ENCODE data around the gene COX10. TPM values are rescaled to one million over a fixed set of nuclear protein-coding genes. Genes with fewer than 3 reads are reported as not detected.

The COX10 gene
- total RNA-seq, 2 experiments from 2014 or later: 22.0 to 32.5 TPM

DNA sequence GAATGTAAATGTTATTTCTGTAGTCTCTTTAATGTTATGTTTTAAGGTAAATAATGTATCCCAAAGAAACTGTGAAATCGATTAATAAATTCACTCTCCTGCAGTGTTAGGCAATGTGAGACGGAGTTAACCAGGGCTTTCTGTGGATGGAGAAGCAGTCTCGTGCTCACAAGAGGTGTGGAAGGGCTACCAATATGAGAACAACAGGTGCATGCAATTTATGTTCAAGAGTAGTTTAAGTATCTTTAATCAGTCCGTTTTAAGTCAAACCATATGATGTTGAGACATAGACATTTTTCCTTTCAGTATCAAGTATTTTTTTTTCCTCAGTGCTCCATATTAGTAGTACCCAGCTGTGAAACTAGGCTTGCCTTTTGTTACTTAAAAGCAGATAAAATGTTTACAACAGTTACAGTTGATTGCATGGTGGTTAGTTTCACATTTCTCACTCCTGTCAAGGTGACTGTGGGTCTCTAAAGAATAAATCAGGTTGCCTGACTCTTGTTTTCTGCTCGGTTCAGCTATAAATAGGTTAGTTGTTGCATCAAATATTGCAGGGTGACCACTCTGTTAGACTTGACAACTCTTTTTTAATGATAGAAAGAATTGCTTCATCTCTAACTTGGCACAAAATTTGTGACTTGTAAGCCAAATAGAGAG, 54.4 kb downstream of the COX10 start:
- Mint-ChIP-seq H3K36me3 (ENCODE audit: low read depth) (peaks cover 16% of the 10 kb centered on the region), H3K4me3 (no peak overlapping the region), H3K27me3 (no peaks in the 10 kb centered on the region), H3K4me1 (peaks cover 65% of the 10 kb centered on the region), H3K9me3 (ENCODE audit: low read depth) (peaks cover 15% of the 10 kb centered on the region), H3K27ac (no peak overlapping the region)
- ATAC-seq (no peak), DNase-seq (no peak)
- ChIA-PET POLR2A (no interaction called here), CTCF (interaction anchor here (0.6 to 1.6 kb wide), 4 partner anchors 9 to 946 kb away, joined by 3 to 6 read pairs (median 3); no protein-coding TSS in a partner anchor)
- intact Hi-C loops (cut with DNase I, micrococcal nuclease): no loop called here

DNA sequence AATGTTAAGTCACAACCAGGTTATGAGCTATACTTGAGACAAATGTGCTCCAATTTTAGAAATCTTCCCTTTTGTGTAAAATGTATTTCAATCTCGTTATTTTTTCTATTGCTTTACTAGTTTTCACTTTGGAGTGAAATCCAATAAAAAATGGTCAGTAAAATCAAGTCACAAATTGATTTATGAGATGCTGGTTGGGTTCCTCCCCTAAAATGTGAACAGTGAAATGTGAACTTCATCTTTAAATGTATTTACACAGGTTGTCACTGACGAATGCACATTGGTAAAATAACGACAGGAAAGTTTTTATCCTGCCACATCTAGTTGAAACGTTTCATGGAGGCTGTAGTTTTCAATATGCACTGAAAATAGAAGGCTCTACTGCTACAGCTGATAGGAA, 55.5 kb downstream of the COX10 start:
- Mint-ChIP-seq H3K36me3 (ENCODE audit: low read depth) (peaks cover 11% of the 10 kb centered on the region), H3K9me3 (ENCODE audit: low read depth) (peaks cover 11% of the 10 kb centered on the region), H3K4me1 (peaks cover 57% of the 10 kb centered on the region), H3K27ac (peak overlapping the region; percentile 2), H3K27me3 (no peaks in the 10 kb centered on the region), H3K4me3 (no peak overlapping the region)
- ATAC-seq (no peak), DNase-seq (no peak)
- CTCF ChIA-PET: interaction anchor here (0.6 to 1.7 kb wide), 5 partner anchors 8 to 78 kb away, joined by 3 to 4 read pairs (median 3); no protein-coding TSS in a partner anchor
- POLR2A ChIA-PET: no interaction called here
- intact Hi-C loops (cut with DNase I, micrococcal nuclease): no loop called here

DNA sequence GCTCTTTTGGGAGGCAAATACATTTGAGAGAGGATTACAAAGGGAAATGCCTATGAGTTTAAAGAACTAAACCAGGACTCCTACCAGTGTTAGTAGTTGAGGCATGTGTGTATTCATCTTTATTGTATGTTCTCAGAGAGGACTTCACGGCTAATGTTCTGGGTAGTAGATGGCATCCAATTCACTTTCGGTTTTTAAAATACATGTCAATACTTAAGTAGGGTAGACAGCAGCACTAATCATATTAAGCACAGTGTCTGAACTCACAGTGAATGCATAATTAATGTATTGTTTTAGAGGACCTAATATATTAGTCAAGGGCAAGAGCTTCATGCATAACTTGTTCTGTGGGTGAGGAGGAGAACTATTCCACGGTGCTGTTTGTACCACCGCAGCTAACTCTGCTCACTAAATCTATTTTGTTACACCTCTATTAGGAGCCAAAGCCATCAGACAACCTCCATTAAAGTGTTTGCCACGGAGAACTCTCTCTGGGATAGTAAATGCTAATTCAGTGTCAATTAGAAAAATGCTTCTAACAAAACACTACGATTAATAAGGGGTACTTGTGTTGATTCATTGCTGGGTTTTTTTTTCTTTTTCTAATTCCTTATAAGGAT, 56.3 kb downstream of the COX10 start:
- H3K27ac Mint-ChIP-seq: no peak overlapping the region
- ChIA-PET POLR2A (no interaction called here), CTCF (interaction anchor here (0.6 to 1.7 kb wide), 5 partner anchors 10 to 1028 kb away, joined by 3 to 4 read pairs (median 3); no protein-coding TSS in a partner anchor)
- H3K27me3 Mint-ChIP-seq: no peaks in the 10 kb centered on the region
- intact Hi-C loops (cut with DNase I, micrococcal nuclease): no loop called here
- peaks cover 51% of the 10 kb centered on the region for H3K4me1 Mint-ChIP-seq
- ATAC-seq (no peak), DNase-seq (no peak)
- peaks cover 6% of the 10 kb centered on the region for H3K9me3 Mint-ChIP-seq (ENCODE audit: low read depth)
- H3K4me3 Mint-ChIP-seq: no peak overlapping the region
- H3K36me3 Mint-ChIP-seq (ENCODE audit: low read depth): peaks cover 4% of the 10 kb centered on the region

DNA sequence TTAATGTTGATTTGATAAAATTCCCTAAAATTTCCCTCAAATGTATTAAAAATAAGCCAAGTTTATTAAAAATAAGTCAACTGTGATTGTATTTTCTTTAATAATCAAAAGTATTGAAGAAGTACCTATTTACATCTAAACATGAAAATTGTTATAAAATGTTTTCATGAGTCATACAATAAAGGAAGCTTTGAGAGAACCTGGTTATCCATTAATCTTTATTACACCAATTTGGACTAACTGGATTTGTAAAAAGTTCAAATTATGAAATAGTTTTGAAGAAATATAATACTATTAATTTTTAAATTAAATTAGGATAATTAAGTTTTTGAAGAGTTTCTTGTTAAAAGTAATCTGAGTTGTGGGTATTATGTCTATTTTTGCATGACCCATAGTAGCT, 63.8 kb downstream of the COX10 start:
- Mint-ChIP-seq H3K36me3 (ENCODE audit: low read depth) (peaks cover 1% of the 10 kb centered on the region), H3K27ac (no peak overlapping the region), H3K4me3 (no peak overlapping the region), H3K27me3 (no peaks in the 10 kb centered on the region), H3K9me3 (ENCODE audit: low read depth) (peaks cover 3% of the 10 kb centered on the region), H3K4me1 (peaks cover 20% of the 10 kb centered on the region)
- ATAC-seq (no peak), DNase-seq (no peak)
- CTCF ChIA-PET: interaction anchor here (0.9 to 1.8 kb wide), 2 partner anchors 8 to 10 kb away, joined by 3 to 6 read pairs; no protein-coding TSS in a partner anchor
- intact Hi-C loops (cut with DNase I, micrococcal nuclease): no loop called here
- POLR2A ChIA-PET: no interaction called here

DNA sequence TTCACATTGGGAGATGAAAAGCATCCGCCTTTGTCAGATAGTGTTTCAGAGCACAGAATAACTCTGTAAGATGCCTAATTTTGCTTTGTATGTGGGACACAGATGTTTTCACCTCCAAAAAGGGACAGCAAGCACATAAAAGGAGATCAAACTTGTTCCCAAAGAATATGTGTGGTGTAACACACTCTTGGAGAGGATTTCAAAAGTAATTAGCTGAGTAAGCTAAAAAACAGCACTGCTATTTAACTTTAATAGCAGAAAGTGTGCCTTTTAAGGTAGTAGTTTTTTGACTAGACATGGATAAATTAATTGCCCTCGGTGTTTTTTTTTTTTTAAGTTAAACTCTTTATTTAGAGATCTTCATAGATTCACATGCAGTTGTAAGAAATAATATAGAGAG, 65.2 kb downstream of the COX10 start:
- CTCF ChIA-PET: interaction anchor here (0.7 kb wide), 1 partner anchor 147 kb away, joined by 3 read pairs; no protein-coding TSS in a partner anchor
- peaks cover 1% of the 10 kb centered on the region for H3K36me3 Mint-ChIP-seq (ENCODE audit: low read depth)
- no peak overlapping the region for H3K4me3 Mint-ChIP-seq
- DNase-seq (no peak), ATAC-seq (no peak)
- H3K4me1 Mint-ChIP-seq: peaks cover 17% of the 10 kb centered on the region
- H3K9me3 Mint-ChIP-seq (ENCODE audit: low read depth): peaks cover 3% of the 10 kb centered on the region
- H3K27ac Mint-ChIP-seq: no peak overlapping the region
- no peaks in the 10 kb centered on the region for H3K27me3 Mint-ChIP-seq
- POLR2A ChIA-PET: interaction anchor here (1.1 kb wide), 1 partner anchor 55 kb away, joined by 3 read pairs; no protein-coding TSS in a partner anchor
- intact Hi-C loops (cut with DNase I, micrococcal nuclease): no loop called here

DNA sequence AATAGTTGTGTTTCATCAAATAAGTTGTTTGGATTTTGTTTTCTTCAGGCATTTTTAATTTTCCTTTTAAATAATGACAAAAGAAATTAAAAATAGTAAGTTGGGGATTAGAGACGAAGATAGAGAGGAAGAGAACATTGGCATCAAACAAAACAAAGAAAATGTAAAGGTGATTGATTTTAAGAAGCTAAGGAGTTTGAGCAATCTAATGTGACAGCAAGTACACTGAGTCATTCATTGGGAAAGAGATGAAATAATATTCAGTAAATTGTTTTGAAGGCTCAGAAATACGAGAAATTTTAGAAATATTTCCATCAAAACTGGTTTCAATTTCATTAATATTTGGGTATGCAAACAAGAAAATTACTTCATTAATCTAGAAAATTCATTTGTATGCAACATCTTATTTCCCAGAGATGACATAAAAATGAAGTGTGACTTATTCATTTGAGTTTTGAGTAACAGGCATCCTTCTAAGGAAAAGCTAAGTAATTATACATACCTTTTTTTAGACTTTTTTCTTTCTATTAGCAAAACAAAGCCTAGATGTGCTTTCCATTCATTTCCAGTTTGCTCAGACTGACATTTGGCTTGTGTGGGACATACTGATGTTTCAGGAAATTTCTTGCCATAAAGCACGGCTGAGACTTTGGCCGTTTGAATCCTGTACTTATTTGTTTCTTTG, 66.7 kb downstream of the COX10 start:
- H3K4me1 Mint-ChIP-seq: peaks cover 13% of the 10 kb centered on the region
- no peaks in the 10 kb centered on the region for H3K9me3 Mint-ChIP-seq (ENCODE audit: low read depth)
- ATAC-seq (peak; percentile 47), DNase-seq (no peak)
- POLR2A ChIA-PET: no interaction called here
- peaks cover 1% of the 10 kb centered on the region for H3K36me3 Mint-ChIP-seq (ENCODE audit: low read depth)
- H3K27me3 Mint-ChIP-seq: no peaks in the 10 kb centered on the region
- H3K4me3 Mint-ChIP-seq: no peak overlapping the region
- CTCF ChIA-PET: interaction anchor here (0.5 to 1.4 kb wide), 2 partner anchors 11 to 60 kb away, joined by 3 to 4 read pairs; no protein-coding TSS in a partner anchor
- peak overlapping the region; percentile 37 for H3K27ac Mint-ChIP-seq
- intact Hi-C loops (cut with DNase I, micrococcal nuclease): no loop called here

DNA sequence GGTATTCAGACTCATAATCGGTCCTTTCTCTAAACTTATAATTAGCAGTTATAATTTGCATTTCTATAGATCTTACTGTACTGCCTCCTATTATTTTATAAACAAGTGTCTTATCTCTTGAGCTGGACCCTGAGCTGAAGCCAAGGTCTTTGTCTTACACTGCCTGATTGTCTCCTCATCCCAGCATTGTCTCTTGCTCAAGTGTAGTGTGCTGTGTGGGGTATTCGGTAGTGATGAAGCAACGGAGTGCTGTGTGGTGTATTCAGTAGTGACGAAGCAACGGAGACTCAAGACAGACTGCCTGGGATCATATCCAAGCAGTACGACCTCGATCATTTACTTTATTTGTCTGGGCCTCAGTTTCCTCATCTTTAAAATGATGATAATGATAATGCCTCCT, 69.3 kb downstream of the COX10 start:
- no peak overlapping the region for H3K4me3 Mint-ChIP-seq
- H3K4me1 Mint-ChIP-seq: peaks cover 21% of the 10 kb centered on the region
- CTCF ChIA-PET: no interaction called here
- no peaks in the 10 kb centered on the region for H3K27me3 Mint-ChIP-seq
- DNase-seq (no peak), ATAC-seq (no peak)
- POLR2A ChIA-PET: no interaction called here
- H3K36me3 Mint-ChIP-seq (ENCODE audit: low read depth): no peaks in the 10 kb centered on the region
- intact Hi-C loops (cut with DNase I, micrococcal nuclease): no loop called here
- H3K27ac Mint-ChIP-seq: no peak overlapping the region
- no peaks in the 10 kb centered on the region for H3K9me3 Mint-ChIP-seq (ENCODE audit: low read depth)

DNA sequence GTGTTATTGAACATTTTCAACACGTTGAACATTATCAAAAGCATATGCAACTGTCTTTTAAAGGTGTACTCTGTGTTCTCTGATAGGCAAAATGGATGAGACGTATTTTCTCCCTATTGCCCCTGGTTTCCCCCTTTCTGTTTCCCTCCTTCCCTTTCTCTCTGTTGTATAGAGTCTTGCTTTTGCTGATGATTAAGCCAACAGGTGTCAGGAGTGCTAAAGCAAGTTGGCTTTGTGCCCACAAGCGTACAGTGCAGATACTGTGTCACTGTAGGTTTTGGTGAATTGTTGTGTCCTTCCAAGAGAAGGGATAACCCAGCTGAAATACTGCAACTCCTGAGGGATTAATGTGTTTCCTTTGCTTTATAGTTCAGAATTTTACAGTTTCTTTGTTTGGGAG, 74.4 kb downstream of the COX10 start:
- ChIA-PET CTCF (no interaction called here), POLR2A (no interaction called here)
- Mint-ChIP-seq H3K4me3 (no peak overlapping the region), H3K36me3 (ENCODE audit: low read depth) (peaks cover 6% of the 10 kb centered on the region), H3K27ac (no peak overlapping the region), H3K4me1 (peaks cover 13% of the 10 kb centered on the region), H3K9me3 (ENCODE audit: low read depth) (peaks cover 5% of the 10 kb centered on the region), H3K27me3 (no peaks in the 10 kb centered on the region)
- intact Hi-C loops (cut with DNase I, micrococcal nuclease): no loop called here
- ATAC-seq (no peak), DNase-seq (no peak)

DNA sequence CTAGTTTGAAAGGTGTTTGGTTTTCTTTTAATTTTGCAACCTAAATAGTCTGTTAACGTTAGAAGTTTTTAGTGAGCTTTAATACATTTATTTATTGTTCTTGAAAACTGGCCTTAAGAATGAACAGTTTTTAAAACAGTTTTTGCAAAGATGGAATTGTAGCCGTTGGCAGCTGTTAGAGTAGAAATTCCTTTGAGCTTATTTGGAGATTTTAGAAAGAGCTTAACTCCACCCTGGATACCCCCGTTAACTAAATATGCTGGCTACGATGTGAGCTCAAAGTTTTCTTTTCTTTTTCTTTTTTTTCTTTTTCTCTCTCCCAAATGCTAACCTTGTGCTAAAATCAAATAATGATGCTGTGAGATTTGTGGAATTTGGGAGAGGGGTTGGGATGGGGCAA, 75.2 kb downstream of the COX10 start:
- Mint-ChIP-seq H3K36me3 (ENCODE audit: low read depth) (peaks cover 6% of the 10 kb centered on the region), H3K27ac (no peak overlapping the region), H3K27me3 (no peaks in the 10 kb centered on the region), H3K9me3 (ENCODE audit: low read depth) (peaks cover 5% of the 10 kb centered on the region), H3K4me3 (no peak overlapping the region), H3K4me1 (peaks cover 15% of the 10 kb centered on the region)
- POLR2A ChIA-PET: no interaction called here
- CTCF ChIA-PET: no interaction called here
- ATAC-seq (no peak), DNase-seq (no peak)
- intact Hi-C loops (cut with DNase I, micrococcal nuclease): no loop called here

DNA sequence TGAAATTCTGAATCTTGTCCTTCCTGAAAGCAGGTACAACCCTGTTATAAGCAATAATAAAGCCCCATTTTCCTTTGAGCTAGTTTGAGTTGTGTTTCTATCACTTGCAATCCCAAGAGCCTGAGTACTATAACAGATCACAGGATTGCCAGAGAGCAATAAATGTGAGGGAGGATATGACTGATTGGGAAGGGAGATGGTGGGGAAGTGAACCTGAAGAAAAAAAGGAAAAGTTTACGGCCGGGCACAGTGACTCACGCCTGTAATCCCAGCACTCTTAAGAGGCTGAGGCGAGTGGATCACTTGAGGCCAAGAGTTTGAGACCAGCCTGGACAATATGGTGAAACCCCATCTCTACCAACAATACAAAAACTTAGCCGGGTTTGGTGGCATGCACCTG, 80.4 kb downstream of the COX10 start:
- Mint-ChIP-seq H3K36me3 (ENCODE audit: low read depth) (peaks cover 12% of the 10 kb centered on the region), H3K9me3 (ENCODE audit: low read depth) (peaks cover 11% of the 10 kb centered on the region)

DNA sequence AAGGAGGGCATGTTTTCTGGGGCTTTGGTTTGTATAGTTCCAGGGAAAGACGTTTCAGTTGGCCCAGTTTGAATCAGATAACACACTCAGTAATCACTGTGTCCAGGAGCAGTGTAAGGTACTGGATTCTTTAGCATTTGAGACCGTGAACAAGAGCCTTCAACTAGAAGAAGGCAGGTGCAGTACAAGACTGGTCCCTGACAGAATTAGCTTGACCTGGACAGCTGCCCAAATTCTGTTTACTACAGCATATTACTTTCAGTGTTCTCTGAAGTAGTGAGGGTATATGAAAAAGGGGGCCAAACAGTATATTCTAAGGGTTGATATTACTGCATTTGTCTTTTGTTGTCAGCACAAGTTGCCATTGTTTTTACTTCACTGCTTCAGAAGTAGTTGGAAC, 81.3 kb downstream of the COX10 start:
- ChIA-PET CTCF (interaction anchor here (0.6 kb wide), 1 partner anchor 152 kb away, joined by 3 read pairs; no protein-coding TSS in a partner anchor), POLR2A (no interaction called here)
- peaks cover 6% of the 10 kb centered on the region for H3K9me3 Mint-ChIP-seq (ENCODE audit: low read depth)
- intact Hi-C loops (cut with DNase I, micrococcal nuclease): no loop called here
- peaks cover 18% of the 10 kb centered on the region for H3K4me1 Mint-ChIP-seq
- DNase-seq (no peak), ATAC-seq (no peak)
- H3K27ac Mint-ChIP-seq: no peak overlapping the region
- peaks cover 12% of the 10 kb centered on the region for H3K36me3 Mint-ChIP-seq (ENCODE audit: low read depth)
- H3K4me3 Mint-ChIP-seq: no peak overlapping the region
- no peaks in the 10 kb centered on the region for H3K27me3 Mint-ChIP-seq

More for the DNA sequence above, 80.4 kb downstream of the COX10 start:
- H3K4me1 Mint-ChIP-seq: peaks cover 18% of the 10 kb centered on the region
- ChIA-PET CTCF (no interaction called here), POLR2A (no interaction called here)
- no peak overlapping the region for H3K27ac Mint-ChIP-seq
- no peaks in the 10 kb centered on the region for H3K27me3 Mint-ChIP-seq
- ATAC-seq (no peak), DNase-seq (no peak)
- intact Hi-C loops (cut with DNase I, micrococcal nuclease): no loop called here
- no peak overlapping the region for H3K4me3 Mint-ChIP-seq

DNA sequence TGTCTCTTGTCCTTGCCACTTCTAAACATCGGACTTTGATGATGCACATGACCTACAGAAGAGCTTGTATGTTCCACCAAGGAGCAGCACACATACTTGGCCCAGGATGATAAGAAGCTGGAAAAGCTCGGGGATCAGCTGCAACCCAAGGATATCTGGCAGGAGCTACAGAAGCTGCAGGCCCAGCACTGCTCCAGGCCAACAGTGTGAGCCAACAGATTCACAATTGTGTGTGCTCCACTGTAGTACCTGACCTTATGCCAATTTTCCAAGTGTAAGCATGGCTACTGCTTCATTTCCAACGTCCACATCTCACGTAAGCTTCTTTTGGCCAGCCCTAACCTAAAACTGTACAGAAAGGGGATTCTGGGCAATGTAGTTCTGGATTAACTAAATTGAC, 83.4 kb downstream of the COX10 start:
- H3K27me3 Mint-ChIP-seq: no peaks in the 10 kb centered on the region
- DNase-seq (no peak), ATAC-seq (no peak)
- H3K4me1 Mint-ChIP-seq: peaks cover 21% of the 10 kb centered on the region
- no peak overlapping the region for H3K27ac Mint-ChIP-seq
- no peak overlapping the region for H3K4me3 Mint-ChIP-seq
- ChIA-PET POLR2A (no interaction called here), CTCF (no interaction called here)
- intact Hi-C loops (cut with DNase I, micrococcal nuclease): no loop called here
- peaks cover 12% of the 10 kb centered on the region for H3K36me3 Mint-ChIP-seq (ENCODE audit: low read depth)
- peaks cover 6% of the 10 kb centered on the region for H3K9me3 Mint-ChIP-seq (ENCODE audit: low read depth)
